ENCODE results near the gene USP27X.

USP27X gene

DNA sequence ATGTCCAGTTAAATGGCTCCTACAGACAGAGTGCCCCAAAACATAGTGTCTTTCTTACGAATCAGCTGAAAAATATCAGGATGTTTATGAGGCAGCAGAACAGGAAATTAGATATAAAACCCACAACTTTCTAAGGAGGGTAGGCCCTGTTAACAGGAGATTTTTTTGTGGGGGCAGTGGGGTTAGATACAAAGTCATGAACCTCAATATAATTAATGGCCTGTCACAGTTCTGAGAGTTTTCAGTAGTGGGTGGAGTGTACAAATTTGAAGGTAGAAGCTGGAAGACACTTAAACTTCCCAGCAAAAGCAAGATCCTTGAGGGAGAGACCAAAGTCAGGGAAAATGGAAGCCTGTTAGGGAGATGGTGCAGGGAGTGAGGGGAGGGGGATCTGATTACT lies 32.8 kb upstream of the USP27X start:
- TF ChIP-seq, protein P1, sequence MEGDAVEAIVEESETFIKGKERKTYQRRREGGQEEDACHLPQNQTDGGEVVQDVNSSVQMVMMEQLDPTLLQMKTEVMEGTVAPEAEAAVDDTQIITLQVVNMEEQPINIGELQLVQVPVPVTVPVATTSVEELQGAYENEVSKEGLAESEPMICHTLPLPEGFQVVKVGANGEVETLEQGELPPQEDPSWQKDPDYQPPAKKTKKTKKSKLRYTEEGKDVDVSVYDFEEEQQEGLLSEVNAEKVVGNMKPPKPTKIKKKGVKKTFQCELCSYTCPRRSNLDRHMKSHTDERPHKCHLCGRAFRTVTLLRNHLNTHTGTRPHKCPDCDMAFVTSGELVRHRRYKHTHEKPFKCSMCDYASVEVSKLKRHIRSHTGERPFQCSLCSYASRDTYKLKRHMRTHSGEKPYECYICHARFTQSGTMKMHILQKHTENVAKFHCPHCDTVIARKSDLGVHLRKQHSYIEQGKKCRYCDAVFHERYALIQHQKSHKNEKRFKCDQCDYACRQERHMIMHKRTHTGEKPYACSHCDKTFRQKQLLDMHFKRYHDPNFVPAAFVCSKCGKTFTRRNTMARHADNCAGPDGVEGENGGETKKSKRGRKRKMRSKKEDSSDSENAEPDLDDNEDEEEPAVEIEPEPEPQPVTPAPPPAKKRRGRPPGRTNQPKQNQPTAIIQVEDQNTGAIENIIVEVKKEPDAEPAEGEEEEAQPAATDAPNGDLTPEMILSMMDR (IDR thresholded peaks at IDR 0.05; ENCODE audit: low read depth, low read length, missing control alignments): no peak
- in situ Hi-C loops (cut with HindIII; ENCODE audit: low sequenced_read_pairs): no loop called here
- H3K4me3 ChIP-seq (ENCODE audit: low read depth, low read length): no peak overlapping the region
- no peak for DNase-seq (ENCODE audit: low read depth)

DNA sequence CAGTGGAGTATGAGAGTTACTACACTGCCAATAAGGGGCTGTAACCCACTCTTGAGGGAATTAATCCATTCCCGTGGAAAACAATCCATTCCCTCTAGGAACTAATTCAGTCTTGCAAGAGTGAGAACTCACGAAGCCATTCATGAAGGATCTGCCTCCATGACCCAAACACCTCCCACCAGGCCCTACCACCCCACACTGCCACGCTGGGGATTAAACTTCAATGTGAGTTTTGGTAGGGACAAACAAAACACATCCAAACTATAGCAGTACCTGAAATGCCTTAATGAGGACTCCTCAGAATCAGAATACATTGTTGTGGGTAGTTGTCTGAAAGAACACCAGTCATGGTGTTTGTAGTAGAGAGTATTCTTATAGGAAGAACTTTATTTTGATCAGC lies 31.0 kb upstream of the USP27X start:
- TF ChIP-seq, protein P1 (IDR thresholded peaks at IDR 0.05; ENCODE audit: low read depth, low read length, missing control alignments): no peak
- DNase-seq (ENCODE audit: low read depth): no peak
- no peak overlapping the region for H3K4me3 ChIP-seq (ENCODE audit: low read depth, low read length)
- in situ Hi-C loops (cut with HindIII; ENCODE audit: low sequenced_read_pairs): no loop called here

DNA sequence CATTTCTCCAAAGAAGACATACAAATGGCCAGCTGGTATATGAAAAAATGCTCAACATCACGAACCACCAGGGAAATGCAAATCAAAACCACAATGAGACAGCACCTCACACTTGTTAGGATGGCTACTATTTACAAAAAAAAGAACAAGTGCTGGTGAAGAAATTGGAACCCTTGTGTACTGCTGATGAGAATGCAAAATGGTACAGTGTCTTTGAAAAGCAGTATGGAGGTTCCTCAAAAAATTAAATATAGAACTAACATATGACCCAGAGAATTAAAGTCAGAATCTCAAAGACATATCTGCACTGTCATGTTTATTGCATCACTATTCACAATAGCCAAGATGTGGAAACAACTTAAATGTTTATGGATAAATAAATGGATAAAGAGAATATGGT lies 29.3 kb upstream of the USP27X start:
- no peak overlapping the region for H3K4me3 ChIP-seq (ENCODE audit: low read depth, low read length)
- no peak for DNase-seq (ENCODE audit: low read depth)
- TF ChIP-seq, protein P1 (IDR thresholded peaks at IDR 0.05; ENCODE audit: low read depth, low read length, missing control alignments): no peak
- in situ Hi-C loops (cut with HindIII; ENCODE audit: low sequenced_read_pairs): no loop called here

DNA sequence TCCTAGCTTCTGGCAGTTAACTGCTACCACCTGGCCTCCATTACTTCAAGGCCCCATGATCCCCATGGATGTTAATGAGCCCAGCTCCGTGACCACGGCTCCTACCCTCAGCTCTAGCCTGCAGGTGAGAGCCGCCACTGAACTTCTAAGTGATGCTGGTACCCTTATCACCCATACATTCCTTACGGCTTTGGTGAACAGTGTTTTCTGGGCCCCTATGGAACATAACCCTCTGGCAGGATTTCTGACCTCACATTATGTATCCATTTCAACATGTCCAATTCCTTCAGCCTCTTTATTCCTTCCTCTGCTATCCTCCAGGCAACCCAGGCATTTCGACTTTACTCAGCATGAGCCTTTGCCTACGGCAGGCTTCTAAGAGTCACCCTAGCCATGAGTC lies 25.6 kb upstream of the USP27X start:
- no peak overlapping the region for H3K4me3 ChIP-seq (ENCODE audit: low read depth, low read length)
- DNase-seq (ENCODE audit: low read depth): no peak
- TF ChIP-seq, protein P1 (IDR thresholded peaks at IDR 0.05; ENCODE audit: low read depth, low read length, missing control alignments): no peak
- in situ Hi-C loops (cut with HindIII; ENCODE audit: low sequenced_read_pairs): no loop called here

DNA sequence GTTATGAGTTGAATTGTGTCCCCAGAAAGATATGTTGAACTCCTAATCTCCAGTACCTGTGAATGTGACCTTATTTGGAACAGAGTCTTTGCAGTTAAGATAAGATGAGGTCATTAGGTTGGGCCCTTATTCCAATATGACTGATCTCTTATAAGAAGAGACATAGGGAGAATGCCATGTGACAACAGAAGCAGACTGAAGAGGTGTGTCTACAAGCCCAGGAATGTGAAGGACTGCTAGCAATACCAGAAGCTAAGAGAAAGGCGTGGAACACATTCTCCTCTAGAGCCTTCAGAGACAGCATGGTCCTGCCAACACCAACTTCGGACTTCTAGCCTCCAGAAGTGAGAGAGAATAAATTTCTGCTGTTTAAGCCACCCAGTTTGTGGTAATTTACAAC lies 22.5 kb upstream of the USP27X start:
- no peak overlapping the region for H3K4me3 ChIP-seq (ENCODE audit: low read depth, low read length)
- in situ Hi-C loops (cut with HindIII; ENCODE audit: low sequenced_read_pairs): no loop called here
- DNase-seq (ENCODE audit: low read depth): no peak
- TF ChIP-seq, protein P1 (IDR thresholded peaks at IDR 0.05; ENCODE audit: low read depth, low read length, missing control alignments): no peak

DNA sequence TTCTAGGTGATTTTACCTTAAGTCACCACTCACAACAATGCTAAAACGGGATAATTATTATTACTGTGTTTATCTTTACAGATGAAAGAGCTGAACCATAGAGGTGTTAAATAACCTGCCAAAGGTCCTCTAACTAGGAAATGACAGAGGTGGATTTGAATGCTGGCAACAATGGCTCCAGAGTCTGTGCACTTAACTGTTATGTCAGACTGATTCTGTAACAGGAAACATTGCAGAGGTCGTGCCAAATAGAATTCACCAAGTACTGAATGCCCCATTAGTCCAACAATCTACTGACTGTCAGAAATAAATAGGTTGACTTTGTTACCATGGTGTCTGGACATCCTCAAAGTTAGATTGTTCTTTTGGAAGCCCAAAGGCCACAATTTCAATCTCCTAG lies 20.9 kb upstream of the USP27X start:
- in situ Hi-C loops (cut with HindIII; ENCODE audit: low sequenced_read_pairs): no loop called here
- H3K4me3 ChIP-seq (ENCODE audit: low read depth, low read length): no peak overlapping the region
- no peak for DNase-seq (ENCODE audit: low read depth)
- TF ChIP-seq, protein P1 (IDR thresholded peaks at IDR 0.05; ENCODE audit: low read depth, low read length, missing control alignments): no peak

DNA sequence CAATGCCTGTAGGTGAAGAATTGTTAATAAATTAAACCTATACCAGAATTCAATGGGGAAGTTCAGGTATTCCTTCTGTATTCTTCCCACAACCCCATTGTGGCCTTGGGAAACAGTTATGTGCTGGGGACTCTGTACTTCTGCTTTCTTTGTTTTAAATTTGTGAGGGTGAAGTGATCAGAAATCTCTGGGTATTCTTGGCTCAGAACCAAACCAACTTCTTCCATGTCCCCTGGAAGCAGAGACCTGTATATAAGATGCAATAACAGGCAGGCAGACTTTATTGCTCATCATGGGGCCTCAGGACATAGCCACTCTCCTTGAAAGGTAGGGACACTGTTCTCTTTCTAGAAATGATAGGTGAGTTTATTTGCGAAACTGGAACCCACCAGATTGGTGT lies 19.8 kb upstream of the USP27X start:
- H3K4me3 ChIP-seq (ENCODE audit: low read depth, low read length): no peak overlapping the region
- in situ Hi-C loops (cut with HindIII; ENCODE audit: low sequenced_read_pairs): no loop called here
- no peak for DNase-seq (ENCODE audit: low read depth)
- TF ChIP-seq, protein P1 (IDR thresholded peaks at IDR 0.05; ENCODE audit: low read depth, low read length, missing control alignments): no peak
